PC-3 (cell line): ENCODE measurements around the gene USF3.
A peak's percentile ranks its signal among the peaks of the same experiment; 100 is the strongest.

Experiments
- EZH2 ChIP-seq: fragments of 300-600 bp; sonication (generic); IDR thresholded peaks from one replicate; pipeline ENCODE4 v1.6.1; 2017; ENCODE audit warnings: antibody characterized with exemption, mild to moderate bottlenecking, low read length; ENCODE audit not compliant: unreplicated experiment
- EZH2phosphoT487 ChIP-seq: fragments of 300-600 bp; sonication (generic); IDR thresholded peaks from 2 replicates; pipeline ENCODE4 v1.6.1; 2018; ENCODE audit warnings: mild to moderate bottlenecking, antibody characterized with exemption, low read length, borderline replicate concordance
- TF ChIP-seq, protein P1 (sequence below): fragments of 300-600 bp; sonication (generic); conservative IDR thresholded peaks from 2 replicates; pipeline ENCODE4 v1.5.1; 2017; ENCODE audit warnings: antibody characterized with exemption, low read depth, mild to moderate bottlenecking, low read length

GRCh38 chr3:113626503-113627371 is 69.7 kb downstream of the USF3 start:
- TF ChIP-seq, protein P1, sequence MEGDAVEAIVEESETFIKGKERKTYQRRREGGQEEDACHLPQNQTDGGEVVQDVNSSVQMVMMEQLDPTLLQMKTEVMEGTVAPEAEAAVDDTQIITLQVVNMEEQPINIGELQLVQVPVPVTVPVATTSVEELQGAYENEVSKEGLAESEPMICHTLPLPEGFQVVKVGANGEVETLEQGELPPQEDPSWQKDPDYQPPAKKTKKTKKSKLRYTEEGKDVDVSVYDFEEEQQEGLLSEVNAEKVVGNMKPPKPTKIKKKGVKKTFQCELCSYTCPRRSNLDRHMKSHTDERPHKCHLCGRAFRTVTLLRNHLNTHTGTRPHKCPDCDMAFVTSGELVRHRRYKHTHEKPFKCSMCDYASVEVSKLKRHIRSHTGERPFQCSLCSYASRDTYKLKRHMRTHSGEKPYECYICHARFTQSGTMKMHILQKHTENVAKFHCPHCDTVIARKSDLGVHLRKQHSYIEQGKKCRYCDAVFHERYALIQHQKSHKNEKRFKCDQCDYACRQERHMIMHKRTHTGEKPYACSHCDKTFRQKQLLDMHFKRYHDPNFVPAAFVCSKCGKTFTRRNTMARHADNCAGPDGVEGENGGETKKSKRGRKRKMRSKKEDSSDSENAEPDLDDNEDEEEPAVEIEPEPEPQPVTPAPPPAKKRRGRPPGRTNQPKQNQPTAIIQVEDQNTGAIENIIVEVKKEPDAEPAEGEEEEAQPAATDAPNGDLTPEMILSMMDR, result peak; percentile 96
- TF ChIP-seq EZH2 (no peak), EZH2phosphoT487 (no peak)
